ENCODE data around the gene ELL. TPM values are rescaled to one million over a fixed set of nuclear protein-coding genes. Genes with fewer than 3 reads are reported as not detected.

ELL gene
- total RNA-seq, 3 donors from 2014 or later (not counting 1 experiment from before 2014, with no cell fraction given): 61.1 to 64.3 (median 63.8) TPM

DNA sequence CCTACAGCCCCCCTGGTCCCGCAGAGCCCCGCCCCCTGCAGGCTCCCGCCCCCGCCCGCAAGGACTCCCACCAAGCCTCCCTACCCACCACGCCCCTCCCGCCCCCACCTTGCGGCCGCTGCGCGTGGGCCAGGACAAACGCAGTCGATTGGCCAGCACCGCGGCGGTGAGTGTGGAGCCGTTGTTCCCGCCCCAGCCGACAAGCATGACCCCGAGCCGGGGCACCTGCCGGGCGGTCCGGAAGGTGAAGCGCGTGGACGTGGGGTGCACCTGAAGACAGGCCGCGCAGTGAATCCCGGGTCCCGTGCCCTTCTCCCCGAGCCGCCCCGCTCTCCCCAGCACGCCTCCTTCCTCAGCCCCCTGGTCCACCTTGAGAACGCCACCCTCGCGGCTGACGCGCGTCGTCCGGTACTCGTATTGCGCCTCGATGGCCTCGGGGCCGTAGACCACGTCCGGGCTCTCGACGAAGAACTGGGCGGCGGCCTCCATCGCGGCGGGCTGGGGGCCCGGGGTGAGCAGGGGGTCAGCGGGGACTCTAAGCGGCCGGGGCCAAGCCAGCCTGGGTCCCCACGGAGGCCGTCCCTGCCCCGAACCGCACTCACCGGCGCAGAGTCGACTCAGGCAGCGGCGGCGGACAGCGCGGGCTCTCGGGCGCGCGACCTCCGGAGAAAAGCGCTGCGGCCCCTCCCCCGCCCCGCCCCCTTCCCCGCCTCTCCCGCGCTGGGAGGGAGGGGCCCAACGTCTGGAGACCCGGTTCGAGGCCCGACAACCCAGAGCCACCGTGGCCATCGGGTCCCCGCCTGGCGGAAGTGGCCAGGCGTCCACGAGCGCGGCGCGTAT is 84.2 kb downstream of the ELL start, which contains the start of gene ISYNA1:
Gene ISYNA1 (minus strand): TSS at position 643 of the 840 bp plus-strand sequence. CDS start 154 bp downstream, at position 489.
- peaks cover 8% of the 10 kb centered on the region for H3K9me3 ChIP-seq (ENCODE audit: control insufficient read depth, insufficient read depth, low read length)
- Mint-ChIP-seq H3K9me3 (peaks cover 4% of the 10 kb centered on the region in 2 donors), H3K36me3 (no peaks in the 10 kb centered on the region), H3K27me3 (ENCODE audit: low read depth in 2 of 2) (no peaks in the 10 kb centered on the region), H3K27ac (peak within 1 kb of the TSS in 1 of 2 donors; percentile 72), H3K4me3 (peak within 1 kb of the TSS; percentile 79), H3K4me1 (peaks cover 12 to 59% of the 10 kb centered on the region in 2 donors)
- peaks cover 5% of the 10 kb centered on the region for H3K36me3 ChIP-seq (ENCODE audit: control insufficient read depth, insufficient read depth, low read length)
- TF ChIP-seq, protein P1, sequence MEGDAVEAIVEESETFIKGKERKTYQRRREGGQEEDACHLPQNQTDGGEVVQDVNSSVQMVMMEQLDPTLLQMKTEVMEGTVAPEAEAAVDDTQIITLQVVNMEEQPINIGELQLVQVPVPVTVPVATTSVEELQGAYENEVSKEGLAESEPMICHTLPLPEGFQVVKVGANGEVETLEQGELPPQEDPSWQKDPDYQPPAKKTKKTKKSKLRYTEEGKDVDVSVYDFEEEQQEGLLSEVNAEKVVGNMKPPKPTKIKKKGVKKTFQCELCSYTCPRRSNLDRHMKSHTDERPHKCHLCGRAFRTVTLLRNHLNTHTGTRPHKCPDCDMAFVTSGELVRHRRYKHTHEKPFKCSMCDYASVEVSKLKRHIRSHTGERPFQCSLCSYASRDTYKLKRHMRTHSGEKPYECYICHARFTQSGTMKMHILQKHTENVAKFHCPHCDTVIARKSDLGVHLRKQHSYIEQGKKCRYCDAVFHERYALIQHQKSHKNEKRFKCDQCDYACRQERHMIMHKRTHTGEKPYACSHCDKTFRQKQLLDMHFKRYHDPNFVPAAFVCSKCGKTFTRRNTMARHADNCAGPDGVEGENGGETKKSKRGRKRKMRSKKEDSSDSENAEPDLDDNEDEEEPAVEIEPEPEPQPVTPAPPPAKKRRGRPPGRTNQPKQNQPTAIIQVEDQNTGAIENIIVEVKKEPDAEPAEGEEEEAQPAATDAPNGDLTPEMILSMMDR (IDR thresholded peaks at IDR 0.05): no peak
- peaks cover 56% of the 10 kb centered on the region for H3K4me1 ChIP-seq (ENCODE audit: control insufficient read depth, insufficient read depth, low read length)
- H3K27ac ChIP-seq (ENCODE audit: low read length): peak within 1 kb of the TSS; percentile 56
- peak in 1 of 2 donors; percentile 67 for DNase-seq
- under 1% methylated on average over 94 of the region's 99 CpGs for WGBS (ENCODE audit: insufficient coverage)
- ATAC-seq: peak; percentile 17 to 33 (median 23)
- intact Hi-C loops (cut with micrococcal nuclease): no loop called here
- H3K27me3 ChIP-seq (ENCODE audit: control insufficient read depth, insufficient read depth, low read length): no peaks in the 10 kb centered on the region
- H3K4me3 ChIP-seq (ENCODE audit: low read length): peak within 1 kb of the TSS; percentile 60

DNA sequence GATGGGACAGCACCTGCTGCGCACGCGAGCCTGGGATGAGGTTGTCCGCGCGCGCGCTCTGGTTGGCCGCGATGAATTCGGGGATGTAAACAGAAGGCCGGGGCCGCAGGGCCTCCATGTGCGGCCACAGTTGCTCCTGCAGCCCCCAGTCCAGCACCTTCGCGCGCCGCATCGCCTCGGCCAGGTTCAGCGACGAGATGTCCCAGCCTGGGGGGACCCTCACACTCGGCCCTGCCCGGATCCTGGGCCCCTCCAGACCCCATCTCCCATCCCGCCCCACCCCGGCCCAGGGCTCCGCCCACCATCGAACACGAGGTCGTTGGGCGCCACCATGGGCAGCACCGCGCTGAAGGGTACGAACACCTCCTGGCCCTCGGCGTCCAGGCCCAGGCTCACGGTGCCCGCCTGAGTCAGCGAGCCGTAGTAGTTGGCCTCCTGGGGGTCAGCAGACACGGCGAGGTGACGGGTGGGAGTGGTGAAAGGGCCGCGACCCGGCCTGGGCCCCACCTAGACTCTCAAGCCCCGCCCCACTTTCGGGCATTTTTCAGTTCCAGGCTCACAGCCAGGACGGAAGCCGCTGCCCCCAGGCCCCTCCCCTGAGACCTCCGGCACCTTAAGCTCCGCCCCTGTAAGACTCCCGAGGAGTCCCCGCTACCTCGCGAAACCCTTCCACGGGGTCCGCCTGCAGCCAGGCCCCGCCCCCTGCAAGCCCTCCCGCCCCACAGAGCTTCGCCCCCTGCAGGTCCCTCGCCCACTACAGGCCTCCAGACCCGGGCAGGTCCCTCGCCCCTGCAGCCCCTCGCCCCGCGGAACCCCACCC is 85.0 kb downstream of the ELL start:
- 22% methylated on average over 62 of the region's 67 CpGs for WGBS (ENCODE audit: insufficient coverage)
- Mint-ChIP-seq H3K36me3 (no peaks in the 10 kb centered on the region), H3K27ac (peak overlapping the region in 1 of 2 donors; percentile 67), H3K9me3 (no peaks in the 10 kb centered on the region), H3K27me3 (ENCODE audit: low read depth in 2 of 2) (no peaks in the 10 kb centered on the region), H3K4me1 (peaks cover 6 to 51% of the 10 kb centered on the region in 2 donors), H3K4me3 (peak overlapping the region; percentile 79)
- peaks cover 6% of the 10 kb centered on the region for H3K36me3 ChIP-seq (ENCODE audit: control insufficient read depth, insufficient read depth, low read length)
- intact Hi-C loops (cut with micrococcal nuclease): no loop called here
- peak; percentile 61 to 73 (median 61) for ATAC-seq
- H3K4me3 ChIP-seq (ENCODE audit: low read length): peak overlapping the region; percentile 55
- TF ChIP-seq, protein P1 (IDR thresholded peaks at IDR 0.05): no peak
- H3K27me3 ChIP-seq (ENCODE audit: control insufficient read depth, insufficient read depth, low read length): no peaks in the 10 kb centered on the region
- no peak overlapping the region for H3K27ac ChIP-seq (ENCODE audit: low read length)
- DNase-seq: peak; percentile 69 to 90
- peaks cover 53% of the 10 kb centered on the region for H3K4me1 ChIP-seq (ENCODE audit: control insufficient read depth, insufficient read depth, low read length)
- H3K9me3 ChIP-seq (ENCODE audit: control insufficient read depth, insufficient read depth, low read length): peaks cover 2% of the 10 kb centered on the region

DNA sequence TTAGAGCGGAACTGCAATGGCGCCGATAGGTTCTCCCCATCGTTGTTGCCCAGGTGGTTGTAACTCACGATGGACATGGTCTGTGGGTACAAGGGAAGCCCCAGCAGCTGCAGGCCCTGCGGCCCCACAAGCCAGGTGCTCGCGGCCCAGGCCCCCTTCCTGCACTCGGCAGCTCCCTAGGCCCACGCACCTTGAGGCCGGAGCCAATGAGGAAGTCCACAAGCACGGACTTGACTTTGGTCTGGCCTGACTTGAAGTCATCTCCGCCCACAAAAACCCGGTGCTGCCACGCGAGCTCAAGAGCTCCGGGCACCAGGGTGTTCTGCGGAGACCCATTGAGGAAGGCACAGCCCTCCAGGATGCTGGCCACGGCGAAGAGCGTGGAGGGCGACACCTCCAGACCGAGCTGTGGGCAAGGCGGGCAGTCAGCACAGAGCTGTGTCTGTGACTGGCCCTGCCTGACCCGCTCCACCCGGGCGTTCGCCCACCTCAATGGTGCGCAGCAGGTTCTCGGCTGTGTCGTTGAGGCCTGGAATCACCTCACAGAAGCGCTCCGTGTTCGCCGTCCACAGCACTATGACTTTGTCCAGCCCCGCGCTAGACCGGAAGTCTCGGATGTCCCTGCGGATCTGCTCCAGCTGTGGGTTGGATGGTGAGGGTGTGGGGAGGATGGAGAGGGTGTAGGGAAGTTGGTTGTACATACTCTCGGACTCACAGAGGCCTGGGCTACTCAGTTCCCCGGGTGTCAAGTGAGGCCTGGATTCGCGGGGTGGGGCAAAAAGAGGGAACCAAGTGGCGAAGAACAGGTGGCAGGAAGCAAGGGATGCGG is 85.8 kb downstream of the ELL start:
- DNase-seq (no peak), ATAC-seq (no peak)
- no peak overlapping the region for H3K4me3 ChIP-seq (ENCODE audit: low read length)
- H3K27me3 Mint-ChIP-seq (ENCODE audit: low read depth in 2 of 2): no peaks in the 10 kb centered on the region
- peak overlapping the region; percentile 78 for H3K4me3 Mint-ChIP-seq
- peaks cover 6 to 42% of the 10 kb centered on the region in 2 donors for H3K4me1 Mint-ChIP-seq
- H3K9me3 Mint-ChIP-seq: no peaks in the 10 kb centered on the region
- intact Hi-C loops (cut with micrococcal nuclease): no loop called here
- TF ChIP-seq, protein P1 (IDR thresholded peaks at IDR 0.05): no peak
- 88% methylated on average over 46 of the region's 46 CpGs for WGBS (ENCODE audit: insufficient coverage)
- no peaks in the 10 kb centered on the region for H3K9me3 ChIP-seq (ENCODE audit: control insufficient read depth, insufficient read depth, low read length)
- no peaks in the 10 kb centered on the region for H3K27me3 ChIP-seq (ENCODE audit: control insufficient read depth, insufficient read depth, low read length)
- no peak overlapping the region for H3K27ac Mint-ChIP-seq
- H3K27ac ChIP-seq (ENCODE audit: low read length): no peak overlapping the region
- H3K36me3 ChIP-seq (ENCODE audit: control insufficient read depth, insufficient read depth, low read length): peaks cover 6% of the 10 kb centered on the region
- peaks cover 44% of the 10 kb centered on the region for H3K4me1 ChIP-seq (ENCODE audit: control insufficient read depth, insufficient read depth, low read length)
- H3K36me3 Mint-ChIP-seq: no peaks in the 10 kb centered on the region

Measured in natural killer cell (primary cell).